ENCODE results near the gene FCHSD2.

The FCHSD2 gene

DNA sequence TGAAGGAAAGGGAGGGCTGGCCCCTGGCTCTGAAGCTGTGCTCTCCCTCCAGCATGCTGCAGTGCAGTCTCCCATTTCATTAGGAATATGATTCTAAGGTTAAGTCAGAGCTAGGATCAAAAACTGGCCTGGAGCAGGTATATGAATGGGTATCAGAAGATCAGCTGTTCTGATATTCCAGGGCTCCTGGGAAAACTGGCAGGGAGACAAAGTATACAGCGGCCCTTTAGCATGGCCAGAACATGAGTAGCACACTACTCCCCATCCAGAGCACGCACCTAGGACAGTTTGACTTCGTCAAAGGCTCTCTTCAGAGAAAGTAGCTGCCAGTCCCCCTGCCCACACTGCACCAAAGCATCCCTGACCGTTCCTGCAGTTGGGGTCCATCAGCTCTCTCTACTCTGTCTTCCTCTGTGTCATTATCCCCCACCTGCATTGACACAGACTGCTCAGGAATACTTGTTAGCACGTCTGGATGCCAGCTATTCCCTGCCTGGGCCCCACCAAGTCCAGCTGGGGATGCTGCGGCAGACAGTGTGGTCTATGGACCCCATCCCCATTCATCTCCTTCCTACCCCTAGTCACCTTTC, 4.0 kb upstream of the FCHSD2 start (continued):
- TF ChIP-seq MYNN (tag by site-specific recombination; IDR thresholded peaks at IDR 0.05; ENCODE audit: borderline replicate concordance) = no peak
- TF ChIP-seq BCL11A (tag by site-specific recombination; IDR thresholded peaks at IDR 0.05; ENCODE audit: low read depth) = no peak
- TF ChIP-seq, protein P1, sequence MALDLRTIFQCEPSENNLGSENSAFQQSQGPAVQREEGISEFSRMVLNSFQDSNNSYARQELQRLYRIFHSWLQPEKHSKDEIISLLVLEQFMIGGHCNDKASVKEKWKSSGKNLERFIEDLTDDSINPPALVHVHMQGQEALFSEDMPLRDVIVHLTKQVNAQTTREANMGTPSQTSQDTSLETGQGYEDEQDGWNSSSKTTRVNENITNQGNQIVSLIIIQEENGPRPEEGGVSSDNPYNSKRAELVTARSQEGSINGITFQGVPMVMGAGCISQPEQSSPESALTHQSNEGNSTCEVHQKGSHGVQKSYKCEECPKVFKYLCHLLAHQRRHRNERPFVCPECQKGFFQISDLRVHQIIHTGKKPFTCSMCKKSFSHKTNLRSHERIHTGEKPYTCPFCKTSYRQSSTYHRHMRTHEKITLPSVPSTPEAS (tag by site-specific recombination; IDR thresholded peaks at IDR 0.05) = no peak

GRCh38 chr11:73143126-73143838, 1.2 kb upstream of the FCHSD2 start:
- ChIA-PET CTCF (interaction anchor here (0.6 to 1.5 kb wide), 8 partner anchors 12 to 539 kb away, joined by 3 to 7 read pairs (median 4); no protein-coding TSS in a partner anchor), POLR2A (interaction anchor here (0.6 to 1.9 kb wide), 5 partner anchors 11 to 204 kb away, joined by 3 to 6 read pairs (median 4); no protein-coding TSS in a partner anchor)
- no peak overlapping the region; the same call in 1 of the 2 replicates for H3K27ac ChIP-seq (ENCODE audit: extremely low read depth, low read depth, low read length)
- H3K36me3 ChIP-seq (ENCODE audit: control insufficient read depth in 2 of 2, insufficient read depth in 1 of 2, low read length in 2 of 2) = peaks cover 0 to 5% of the 10 kb centered on the region in 2 experiments; a peak in 2 of 3 replicates
- H3K9me3 ChIP-seq (ENCODE audit: control insufficient read depth, insufficient read depth, low read depth, low read length) = no peaks in the 10 kb centered on the region
- H3K4me3 ChIP-seq (ENCODE audit: low read depth, low read length) = no peak overlapping the region
- no peak for TF ChIP-seq MZF1 (tag by site-specific recombination; IDR thresholded peaks at IDR 0.05; ENCODE audit: borderline replicate concordance)
- TF ChIP-seq ZNF629 (tag by site-specific recombination; IDR thresholded peaks at IDR 0.05) = no peak
- no peak for TF ChIP-seq ZNF274 (IDR thresholded peaks at IDR 0.05; ENCODE audit: low read length)
- no peak for TF ChIP-seq ZNF274 (tag by site-specific recombination; IDR thresholded peaks at IDR 0.05; ENCODE audit: borderline replicate concordance)
- no peak for TF ChIP-seq HOXC10 (CRISPR knock-in tag; IDR thresholded peaks at IDR 0.05)
- TF ChIP-seq ZNF155 (tag by site-specific recombination; IDR thresholded peaks at IDR 0.05) = no peak
- TF ChIP-seq, protein P2, sequence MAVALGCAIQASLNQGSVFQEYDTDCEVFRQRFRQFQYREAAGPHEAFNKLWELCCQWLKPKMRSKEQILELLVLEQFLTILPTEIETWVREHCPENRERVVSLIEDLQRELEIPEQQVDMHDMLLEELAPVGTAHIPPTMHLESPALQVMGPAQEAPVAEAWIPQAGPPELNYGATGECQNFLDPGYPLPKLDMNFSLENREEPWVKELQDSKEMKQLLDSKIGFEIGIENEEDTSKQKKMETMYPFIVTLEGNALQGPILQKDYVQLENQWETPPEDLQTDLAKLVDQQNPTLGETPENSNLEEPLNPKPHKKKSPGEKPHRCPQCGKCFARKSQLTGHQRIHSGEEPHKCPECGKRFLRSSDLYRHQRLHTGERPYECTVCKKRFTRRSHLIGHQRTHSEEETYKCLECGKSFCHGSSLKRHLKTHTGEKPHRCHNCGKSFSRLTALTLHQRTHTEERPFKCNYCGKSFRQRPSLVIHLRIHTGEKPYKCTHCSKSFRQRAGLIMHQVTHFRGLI (tag by site-specific recombination; IDR thresholded peaks at IDR 0.05) = no peak
- no peak for TF ChIP-seq ZNF529 (tag by site-specific recombination; IDR thresholded peaks at IDR 0.05; ENCODE audit: insufficient replicate concordance)
- TF ChIP-seq ZNF837 (tag by site-specific recombination; IDR thresholded peaks at IDR 0.05) = no peak
- no peak for TF ChIP-seq ZNF514 (tag by site-specific recombination; IDR thresholded peaks at IDR 0.05)
- no peak for TF ChIP-seq PRDM6 (tag by site-specific recombination; IDR thresholded peaks at IDR 0.05)
- no peak for TF ChIP-seq ZNF558 (tag by site-specific recombination; IDR thresholded peaks at IDR 0.05)
- no peak for TF ChIP-seq ZNF426 (tag by site-specific recombination; IDR thresholded peaks at IDR 0.05)
- TF ChIP-seq ZNF707 (tag by site-specific recombination; IDR thresholded peaks at IDR 0.05) = no peak
- TF ChIP-seq ZNF132 (tag by site-specific recombination; IDR thresholded peaks at IDR 0.05; ENCODE audit: borderline replicate concordance) = no peak
- no peak for TF ChIP-seq PRDM2 (tag by site-specific recombination; IDR thresholded peaks at IDR 0.05; ENCODE audit: borderline replicate concordance)
- H3K4me1 ChIP-seq (ENCODE audit: control insufficient read depth, insufficient read depth, low read length) = peaks cover 3% of the 10 kb centered on the region; the same call in 1 of the 2 replicates

Data from HEK293 (cell line).